Esophagus squamous epithelium (tissue), 4 donors: Measurements from ENCODE around the gene PPP1R3C.

Experiments used
- CTCF ChIP-seq, 6 experiments: fragments of 450-650 bp in 4 of 6; fragments of 200-600 bp in 2 of 6; sonication (generic) in 2 of 6; IDR thresholded peaks; one replicate each; pipeline ENCODE4 v1.5.1; 2016 to 2019; ENCODE audit warnings: antibody characterized with exemption in 6 of 6, mild to moderate bottlenecking in 4 of 6, moderate library complexity in 4 of 6
- POLR2A ChIP-seq, 4 donors: fragments of 450-650 bp; IDR thresholded peaks; one replicate each; pipeline ENCODE4 v1.6.1; 2017; ENCODE audit warnings: antibody characterized with exemption in 4 of 4, mild to moderate bottlenecking in 4 of 4, moderate library complexity in 3 of 4

- TF ChIP-seq CTCF (IDR thresholded peaks at IDR 0.05) (no peak), POLR2A (IDR thresholded peaks at IDR 0.05) (no peak)
These were observed 36.0 kb upstream of the PPP1R3C start for GRCh38 chr10:91668913-91669312.
